HCT116 (cell line): Measurements from ENCODE around the gene PKP1.

Experiments used
- CEBPB ChIP-seq: IDR thresholded peaks from 2 replicates; pipeline ENCODE4 v1.6.1; 2012; ENCODE audit warnings: low read depth
- CTCF ChIP-seq, 3 experiments: fragments of 200-600 bp in 1 of 3; sonication (generic) in 1 of 3; IDR thresholded peaks in 2 of 3; conservative IDR thresholded peaks in 1 of 3; 2 replicates each; pipeline ENCODE4 v1.5.1; 2012 to 2017; ENCODE audit warnings: low read depth in 2 of 3, low read length in 2 of 3, antibody characterized with exemption in 1 of 3, borderline replicate concordance in 1 of 3, control low read depth in 1 of 3, mild to moderate bottlenecking in 1 of 3, mixed read lengths in 1 of 3, mixed run types in 1 of 3, moderate library complexity in 1 of 3; ENCODE audit not compliant: insufficient read depth in 1 of 3
- EGR1 ChIP-seq: IDR thresholded peaks from 2 replicates; pipeline ENCODE4 v1.6.1; 2012; ENCODE audit warnings: low read depth
- EZH2 ChIP-seq: fragments of 200-600 bp; sonication (generic); IDR thresholded peaks from 2 replicates; pipeline ENCODE4 v1.6.1; 2017; ENCODE audit warnings: antibody characterized with exemption, mixed run types
- MAX ChIP-seq: IDR thresholded peaks from 2 replicates; pipeline ENCODE4 v1.6.1; 2012
- POLR2A ChIP-seq: IDR thresholded peaks from 2 replicates; pipeline ENCODE4 v1.7.0; 2011; ENCODE audit warnings: borderline replicate concordance; ENCODE audit not compliant: insufficient read depth, insufficient read length; ENCODE audit errors: extremely low read depth
- POLR2AphosphoS5 ChIP-seq: IDR thresholded peaks from 2 replicates; pipeline ENCODE4 v1.6.1; 2011; ENCODE audit warnings: mild to moderate bottlenecking, low read depth, low read length, moderate library complexity
- SRF ChIP-seq: IDR thresholded peaks from 2 replicates; pipeline ENCODE4 v1.6.1; 2012; ENCODE audit warnings: low read depth
- YY1 ChIP-seq: IDR thresholded peaks from 2 replicates; pipeline ENCODE4 v1.6.1; 2011; ENCODE audit warnings: low read length, low read depth, moderate library complexity, mild to moderate bottlenecking; ENCODE audit not compliant: insufficient replicate concordance; ENCODE audit errors: extremely low read depth
- ZBTB33 ChIP-seq: IDR thresholded peaks from 2 replicates; pipeline ENCODE4 v1.6.1; 2011; ENCODE audit warnings: mild to moderate bottlenecking, low read length, moderate library complexity; ENCODE audit not compliant: insufficient replicate concordance; ENCODE audit errors: extremely low read depth
- ZFX ChIP-seq: fragments of 450-650 bp; IDR thresholded peaks from 2 replicates; pipeline ENCODE4 v1.6.1; 2017
- ZNF274 ChIP-seq: fragments of 200-500 bp; sonication (Bioruptor generic); IDR thresholded peaks from 2 replicates; pipeline ENCODE4 v1.6.1; 2014; ENCODE audit warnings: mild to moderate bottlenecking, low read depth, low read length, inconsistent platforms
- TF ChIP-seq, protein P1 (sequence below): IDR thresholded peaks from 2 replicates; pipeline ENCODE4 v1.6.1; 2012; ENCODE audit warnings: low read depth

DNA sequence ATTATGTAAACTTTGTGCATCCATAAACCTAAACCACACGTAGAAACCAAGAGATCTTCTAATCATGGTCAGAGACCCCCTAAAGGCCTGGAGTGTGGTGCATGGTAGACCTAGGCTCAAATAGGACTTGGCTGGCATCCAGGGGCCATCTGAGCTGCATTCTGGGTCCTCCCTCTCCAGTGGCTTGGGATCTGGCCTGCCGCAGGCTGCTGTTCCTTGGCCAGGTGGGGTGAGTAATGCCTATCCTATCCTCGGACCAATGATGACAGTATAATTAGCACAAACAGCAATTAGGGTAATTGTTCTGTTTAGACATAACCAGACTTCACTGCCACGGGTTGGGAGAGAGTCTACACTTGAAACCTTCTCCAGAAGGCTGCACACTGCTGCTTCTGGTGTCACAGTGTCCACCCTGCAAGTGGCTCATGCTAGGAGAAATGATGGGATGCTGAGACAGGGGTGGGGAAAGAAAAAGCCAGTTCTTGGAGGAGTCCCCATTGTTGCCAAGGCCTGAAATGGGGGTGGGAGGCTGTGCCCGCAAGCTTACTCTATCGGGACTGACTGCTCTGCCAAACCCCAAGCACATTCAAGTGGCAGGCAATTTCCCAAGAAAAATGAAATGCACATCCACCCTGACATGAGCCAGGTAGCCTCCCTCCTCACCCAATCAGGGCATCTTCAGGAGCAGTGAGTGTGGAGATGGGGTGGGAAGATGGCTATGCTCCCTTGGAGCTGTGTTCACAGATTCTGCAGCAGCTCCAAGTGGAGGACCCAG lies 12.5 kb upstream of the PKP1 start:
- no peak for TF ChIP-seq POLR2A
- no peak for TF ChIP-seq SRF
- TF ChIP-seq CTCF (IDR thresholded peaks at IDR 0.05 in 2 of 3, conservative IDR thresholded peaks at IDR 0.05 in 1 of 3; ENCODE audit: borderline replicate concordance in 1 of 3, insufficient read depth in 1 of 3, low read depth in 2 of 3, low read length in 2 of 3) = no peak
- no peak for TF ChIP-seq MAX
- TF ChIP-seq EZH2 = no peak
- TF ChIP-seq, protein P1, sequence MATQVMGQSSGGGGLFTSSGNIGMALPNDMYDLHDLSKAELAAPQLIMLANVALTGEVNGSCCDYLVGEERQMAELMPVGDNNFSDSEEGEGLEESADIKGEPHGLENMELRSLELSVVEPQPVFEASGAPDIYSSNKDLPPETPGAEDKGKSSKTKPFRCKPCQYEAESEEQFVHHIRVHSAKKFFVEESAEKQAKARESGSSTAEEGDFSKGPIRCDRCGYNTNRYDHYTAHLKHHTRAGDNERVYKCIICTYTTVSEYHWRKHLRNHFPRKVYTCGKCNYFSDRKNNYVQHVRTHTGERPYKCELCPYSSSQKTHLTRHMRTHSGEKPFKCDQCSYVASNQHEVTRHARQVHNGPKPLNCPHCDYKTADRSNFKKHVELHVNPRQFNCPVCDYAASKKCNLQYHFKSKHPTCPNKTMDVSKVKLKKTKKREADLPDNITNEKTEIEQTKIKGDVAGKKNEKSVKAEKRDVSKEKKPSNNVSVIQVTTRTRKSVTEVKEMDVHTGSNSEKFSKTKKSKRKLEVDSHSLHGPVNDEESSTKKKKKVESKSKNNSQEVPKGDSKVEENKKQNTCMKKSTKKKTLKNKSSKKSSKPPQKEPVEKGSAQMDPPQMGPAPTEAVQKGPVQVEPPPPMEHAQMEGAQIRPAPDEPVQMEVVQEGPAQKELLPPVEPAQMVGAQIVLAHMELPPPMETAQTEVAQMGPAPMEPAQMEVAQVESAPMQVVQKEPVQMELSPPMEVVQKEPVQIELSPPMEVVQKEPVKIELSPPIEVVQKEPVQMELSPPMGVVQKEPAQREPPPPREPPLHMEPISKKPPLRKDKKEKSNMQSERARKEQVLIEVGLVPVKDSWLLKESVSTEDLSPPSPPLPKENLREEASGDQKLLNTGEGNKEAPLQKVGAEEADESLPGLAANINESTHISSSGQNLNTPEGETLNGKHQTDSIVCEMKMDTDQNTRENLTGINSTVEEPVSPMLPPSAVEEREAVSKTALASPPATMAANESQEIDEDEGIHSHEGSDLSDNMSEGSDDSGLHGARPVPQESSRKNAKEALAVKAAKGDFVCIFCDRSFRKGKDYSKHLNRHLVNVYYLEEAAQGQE = no peak
- TF ChIP-seq EGR1 = no peak
- TF ChIP-seq CEBPB = no peak
- no peak for TF ChIP-seq YY1
- no peak for TF ChIP-seq POLR2AphosphoS5
- TF ChIP-seq ZNF274 = no peak
- TF ChIP-seq ZBTB33 = no peak
- TF ChIP-seq ZFX = no peak
